ENCODE results near the gene KRT76. TPM values are rescaled to one million over a fixed set of nuclear protein-coding genes. Genes with fewer than 3 reads are reported as not detected.
"Not testable (repeated sequence)": the region's sequence is repeated elsewhere in the genome, so short reads cannot be mapped to it uniquely, and the experiment has no call there.

KRT76 gene
- total RNA-seq, 1 experiment from 2014 or later = 0.21 TPM

GRCh38 chr12:52761802-52762201 lies 15.3 kb downstream of the KRT76 start:
- H3K27ac ChIP-seq = no peak overlapping the region
- no peak overlapping the region for H3K4me3 ChIP-seq
- peaks cover 43% of the 10 kb centered on the region for H3K27me3 ChIP-seq (replicated peaks)
- no peaks in the 10 kb centered on the region for H3K36me3 ChIP-seq
- DNase-seq (ENCODE audit: low read depth in 1 of 2, low spot score in 2 of 2) = peak in 1 of 2 experiments; percentile 90
- H3K4me1 ChIP-seq (replicated peaks) = no peaks in the 10 kb centered on the region
- H3K9me3 ChIP-seq (replicated peaks) = peaks cover 68% of the 10 kb centered on the region

- H3K36me3 ChIP-seq; H3K27ac ChIP-seq; H3K4me1 ChIP-seq (replicated peaks); H3K4me3 ChIP-seq: not testable (repeated sequence)
- Histone ChIP-seq H3K27me3 (replicated peaks) (peaks cover 43% of the 10 kb centered on the region), H3K9me3 (replicated peaks) (peaks cover 74% of the 10 kb centered on the region)
- DNase-seq (ENCODE audit: low read depth in 1 of 2, low spot score in 2 of 2) = peak in 1 of 2 experiments; percentile 87
Observed at GRCh38 chr12:52761218-52761617, 15.9 kb downstream of the KRT76 start.

- Histone ChIP-seq H3K27ac (no peak overlapping the region), H3K4me3 (no peak overlapping the region), H3K27me3 (replicated peaks) (peaks cover 47% of the 10 kb centered on the region), H3K9me3 (replicated peaks) (peaks cover 76% of the 10 kb centered on the region), H3K36me3 (no peaks in the 10 kb centered on the region), H3K4me1 (replicated peaks) (no peaks in the 10 kb centered on the region)
- DNase-seq (ENCODE audit: low read depth in 1 of 2, low spot score in 2 of 2) = peak in 1 of 2 experiments; percentile 90
Observed at GRCh38 chr12:52760623-52761022, 16.5 kb downstream of the KRT76 start.

- H3K36me3 ChIP-seq = no peaks in the 10 kb centered on the region
- no peak overlapping the region for H3K4me3 ChIP-seq
- H3K4me1 ChIP-seq (replicated peaks) = no peaks in the 10 kb centered on the region
- peak in 1 of 2 experiments; percentile 90 for DNase-seq (ENCODE audit: low read depth in 1 of 2, low spot score in 2 of 2)
- peaks cover 41% of the 10 kb centered on the region for H3K27me3 ChIP-seq (replicated peaks)
- peaks cover 81% of the 10 kb centered on the region for H3K9me3 ChIP-seq (replicated peaks)
- H3K27ac ChIP-seq = no peak overlapping the region
Observed at GRCh38 chr12:52759695-52760094, 17.4 kb downstream of the KRT76 start.

GRCh38 chr12:52759218-52759617 lies 17.9 kb downstream of the KRT76 start:
- H3K4me1 ChIP-seq (replicated peaks) = no peaks in the 10 kb centered on the region
- DNase-seq (ENCODE audit: low read depth in 1 of 2, low spot score in 2 of 2) = peak in 1 of 2 experiments; percentile 89

GRCh38 chr12:52757449-52758176 lies 19.5 kb downstream of the KRT76 start:
- H3K27me3 ChIP-seq (replicated peaks) = peaks cover 32% of the 10 kb centered on the region
- H3K4me3 ChIP-seq = no peak overlapping the region
- DNase-seq (ENCODE audit: low read depth in 1 of 2, low spot score in 2 of 2) = peak; percentile 72 to 88
- H3K27ac ChIP-seq = no peak overlapping the region
- peaks cover 82% of the 10 kb centered on the region for H3K9me3 ChIP-seq (replicated peaks)
- no peaks in the 10 kb centered on the region for H3K4me1 ChIP-seq (replicated peaks)
- no peaks in the 10 kb centered on the region for H3K36me3 ChIP-seq

More at GRCh38 chr12:52759218-52759617, 17.9 kb downstream of the KRT76 start:
- H3K27me3 ChIP-seq (replicated peaks) = peaks cover 36% of the 10 kb centered on the region
- no peak overlapping the region for H3K27ac ChIP-seq
- no peak overlapping the region for H3K4me3 ChIP-seq
- H3K36me3 ChIP-seq = no peaks in the 10 kb centered on the region
- peaks cover 85% of the 10 kb centered on the region for H3K9me3 ChIP-seq (replicated peaks)

- peak; percentile 80 to 92 for DNase-seq (ENCODE audit: low read depth in 1 of 2, low spot score in 2 of 2)
- H3K36me3 ChIP-seq = no peaks in the 10 kb centered on the region
Observed at GRCh38 chr12:52756281-52756960, 20.7 kb downstream of the KRT76 start.

GRCh38 chr12:52755533-52755932 lies 21.6 kb downstream of the KRT76 start:
- H3K27ac ChIP-seq = no peak overlapping the region
- H3K36me3 ChIP-seq = no peaks in the 10 kb centered on the region
- no peaks in the 10 kb centered on the region for H3K4me1 ChIP-seq (replicated peaks)
- H3K27me3 ChIP-seq (replicated peaks) = peaks cover 49% of the 10 kb centered on the region
- no peak overlapping the region for H3K4me3 ChIP-seq
- peak; percentile 75 to 85 for DNase-seq (ENCODE audit: low read depth in 1 of 2, low spot score in 2 of 2)
- H3K9me3 ChIP-seq (replicated peaks) = peaks cover 71% of the 10 kb centered on the region

More at GRCh38 chr12:52756281-52756960, 20.7 kb downstream of the KRT76 start:
- H3K4me1 ChIP-seq (replicated peaks) = no peaks in the 10 kb centered on the region
- H3K4me3 ChIP-seq = no peak overlapping the region
- H3K27ac ChIP-seq = no peak overlapping the region
- H3K27me3 ChIP-seq (replicated peaks) = peaks cover 40% of the 10 kb centered on the region
- peaks cover 74% of the 10 kb centered on the region for H3K9me3 ChIP-seq (replicated peaks)

- Histone ChIP-seq H3K4me1 (replicated peaks) (no peaks in the 10 kb centered on the region), H3K4me3 (no peak overlapping the region), H3K27ac (no peak overlapping the region), H3K36me3 (no peaks in the 10 kb centered on the region), H3K27me3 (replicated peaks) (peaks cover 63% of the 10 kb centered on the region), H3K9me3 (replicated peaks) (peaks cover 59% of the 10 kb centered on the region)
- DNase-seq (ENCODE audit: low read depth in 1 of 2, low spot score in 2 of 2) = peak in 1 of 2 experiments; percentile 84
Observed at GRCh38 chr12:52754135-52754534, 23.0 kb downstream of the KRT76 start.

- H3K4me1 ChIP-seq (replicated peaks) = no peaks in the 10 kb centered on the region
- peaks cover 58% of the 10 kb centered on the region for H3K9me3 ChIP-seq (replicated peaks)
- H3K36me3 ChIP-seq = no peaks in the 10 kb centered on the region
- H3K27ac ChIP-seq = no peak overlapping the region
- peak in 1 of 2 experiments; percentile 96 for DNase-seq (ENCODE audit: low read depth in 1 of 2, low spot score in 2 of 2)
- peaks cover 68% of the 10 kb centered on the region for H3K27me3 ChIP-seq (replicated peaks)
- no peak overlapping the region for H3K4me3 ChIP-seq
Observed at GRCh38 chr12:52753283-52753682, 23.9 kb downstream of the KRT76 start.

GRCh38 chr12:52752516-52752915 lies 24.6 kb downstream of the KRT76 start:
- Histone ChIP-seq H3K27me3 (replicated peaks) (peaks cover 71% of the 10 kb centered on the region), H3K36me3 (no peaks in the 10 kb centered on the region), H3K27ac (no peak overlapping the region), H3K9me3 (replicated peaks) (peaks cover 54% of the 10 kb centered on the region), H3K4me1 (replicated peaks) (no peaks in the 10 kb centered on the region), H3K4me3 (no peak overlapping the region)
- peak in 1 of 2 experiments; percentile 93 for DNase-seq (ENCODE audit: low read depth in 1 of 2, low spot score in 2 of 2)

- peak; percentile 78 to 92 for DNase-seq (ENCODE audit: low read depth in 1 of 2, low spot score in 2 of 2)
- peaks cover 54% of the 10 kb centered on the region for H3K9me3 ChIP-seq (replicated peaks)
Observed at GRCh38 chr12:52751795-52752194, 25.4 kb downstream of the KRT76 start.

GRCh38 chr12:52750532-52750931 lies 26.6 kb downstream of the KRT76 start:
- peaks cover 52% of the 10 kb centered on the region for H3K9me3 ChIP-seq (replicated peaks)
- H3K4me3 ChIP-seq; H3K4me1 ChIP-seq (replicated peaks); H3K27ac ChIP-seq; H3K36me3 ChIP-seq; DNase-seq (ENCODE audit: low read depth in 1 of 2, low spot score in 2 of 2): not testable (repeated sequence)
- H3K27me3 ChIP-seq (replicated peaks) = peaks cover 77% of the 10 kb centered on the region

More at GRCh38 chr12:52751795-52752194, 25.4 kb downstream of the KRT76 start:
- Histone ChIP-seq H3K27ac (no peak overlapping the region), H3K27me3 (replicated peaks) (peaks cover 77% of the 10 kb centered on the region), H3K4me1 (replicated peaks) (no peaks in the 10 kb centered on the region), H3K4me3 (no peak overlapping the region), H3K36me3 (no peaks in the 10 kb centered on the region)

- no peak overlapping the region for H3K27ac ChIP-seq
- peaks cover 47% of the 10 kb centered on the region for H3K9me3 ChIP-seq (replicated peaks)
- H3K4me3 ChIP-seq = no peak overlapping the region
- DNase-seq (ENCODE audit: low read depth in 1 of 2, low spot score in 2 of 2) = peak; percentile 79 to 91
- no peaks in the 10 kb centered on the region for H3K36me3 ChIP-seq
- H3K4me1 ChIP-seq (replicated peaks) = no peaks in the 10 kb centered on the region
- peaks cover 82% of the 10 kb centered on the region for H3K27me3 ChIP-seq (replicated peaks)
Observed at GRCh38 chr12:52749827-52750226, 27.3 kb downstream of the KRT76 start.

Measured in SJSA1 (cell line).